WTC11 (cell line): ENCODE results near the gene COPZ1. TPM values are rescaled to one million over a fixed set of nuclear protein-coding genes. Genes with fewer than 3 reads are reported as not detected.

Experiments used
- ATAC-seq: fragments of 200-7000 bp; cut with Tn5 transposase; 2 replicates; pipeline ENCODE4 v1.10.0; 2021; ENCODE audit warnings: mild to moderate bottlenecking, moderate library complexity
- CTCF ChIA-PET: fragments of 300-600 bp; sonication (Branson Sonifier 250); formaldehyde crosslinking; loops from one replicate; lab custom pipeline; 2021; ENCODE audit warnings: antibody characterized with exemption; lab: Charles Lee
- POLR2A ChIA-PET: fragments of 350-600 bp; sonication (Branson Sonifier 250); formaldehyde crosslinking; loops from one replicate; lab custom pipeline; 2021; ENCODE audit warnings: antibody characterized with exemption; lab: Charles Lee
- DNase-seq: peaks from one replicate; pipeline ENCODE4 v3.0.0; 2021; ENCODE audit warnings: low spot score
- H3K27ac Mint-ChIP-seq: 2 replicates; pipeline ENCODE4 v1.8.0; 2021; ENCODE audit warnings: mixed read lengths
- H3K27me3 Mint-ChIP-seq: 2 replicates; pipeline ENCODE4 v1.8.0; 2021; ENCODE audit warnings: low read depth, mild to moderate bottlenecking, moderate library complexity, mixed read lengths
- H3K36me3 Mint-ChIP-seq: 2 replicates; pipeline ENCODE4 v1.8.0; 2021; ENCODE audit warnings: mixed read lengths
- H3K4me1 Mint-ChIP-seq: 2 replicates; pipeline ENCODE4 v1.8.0; 2022; ENCODE audit warnings: mixed read lengths
- H3K4me3 Mint-ChIP-seq: 2 replicates; pipeline ENCODE4 v1.8.0; 2021; ENCODE audit warnings: mild to moderate bottlenecking, moderate library complexity, mixed read lengths
- H3K9me3 Mint-ChIP-seq: 2 replicates; pipeline ENCODE4 v1.8.0; 2021; ENCODE audit warnings: mixed read lengths
- AFF4 ChIP-seq: sonication (generic); formaldehyde crosslinking; IDR thresholded peaks from 2 replicates; pipeline ENCODE4 v1.8.1; 2023; ENCODE audit warnings: mild to moderate bottlenecking, missing genetic modification reagents, borderline replicate concordance
- EMX1 ChIP-seq: fragments of 250-450 bp; sonication (Bioruptor Pico); IDR thresholded peaks from 2 replicates; pipeline ENCODE4 v1.8.0; 2021; ENCODE audit warnings: mild to moderate bottlenecking
- HMGA2 ChIP-seq: fragments of 250-450 bp; sonication (Bioruptor Pico); IDR thresholded peaks from 2 replicates; pipeline ENCODE4 v1.4.0; 2021; ENCODE audit warnings: mild to moderate bottlenecking, moderate library complexity
- JUN ChIP-seq: sonication (generic); formaldehyde crosslinking; IDR thresholded peaks from 2 replicates; pipeline ENCODE4 v1.8.0; 2023; ENCODE audit warnings: mild to moderate bottlenecking, missing genetic modification reagents
- MLX ChIP-seq: sonication (generic); formaldehyde crosslinking; IDR thresholded peaks from 2 replicates; pipeline ENCODE4 v1.8.1; 2023; ENCODE audit warnings: mild to moderate bottlenecking, missing genetic modification reagents, moderate library complexity
- NFE2L1 ChIP-seq: sonication (generic); formaldehyde crosslinking; IDR thresholded peaks from 2 replicates; pipeline ENCODE4 v1.8.1; 2023; ENCODE audit warnings: missing genetic modification reagents
- NR1H2 ChIP-seq: sonication (generic); formaldehyde crosslinking; IDR thresholded peaks from 2 replicates; pipeline ENCODE4 v1.9.0; 2021; ENCODE audit warnings: mild to moderate bottlenecking, moderate library complexity, missing genetic modification reagents
- TEAD1 ChIP-seq: sonication (generic); formaldehyde crosslinking; IDR thresholded peaks from 2 replicates; pipeline ENCODE4 v1.8.0; 2022; ENCODE audit warnings: mild to moderate bottlenecking, missing genetic modification reagents
- ZBTB21 ChIP-seq: sonication (generic); formaldehyde crosslinking; IDR thresholded peaks from 2 replicates; pipeline ENCODE4 v1.8.1; 2023; ENCODE audit warnings: mild to moderate bottlenecking, missing genetic modification reagents, borderline replicate concordance
- ZBTB43 ChIP-seq: sonication (generic); formaldehyde crosslinking; IDR thresholded peaks from 2 replicates; pipeline ENCODE4 v1.8.1; 2023; ENCODE audit warnings: mild to moderate bottlenecking, missing genetic modification reagents
- ZMAT4 ChIP-seq: fragments of 250-450 bp; sonication (Bioruptor Pico); IDR thresholded peaks from 2 replicates; pipeline ENCODE4 v1.9.0; 2021; ENCODE audit warnings: mild to moderate bottlenecking
- ZNF121 ChIP-seq: sonication (generic); formaldehyde crosslinking; IDR thresholded peaks from 2 replicates; pipeline ENCODE4 v1.8.0; 2023; ENCODE audit warnings: missing genetic modification reagents
- ZNF138 ChIP-seq: sonication (generic); formaldehyde crosslinking; conservative IDR thresholded peaks from 2 replicates; pipeline ENCODE4 v1.8.1; 2022; ENCODE audit warnings: mild to moderate bottlenecking, moderate library complexity, missing genetic modification reagents
- ZNF219 ChIP-seq: sonication (generic); formaldehyde crosslinking; IDR thresholded peaks from 2 replicates; pipeline ENCODE4 v1.8.0; 2023; ENCODE audit warnings: missing genetic modification reagents, mild to moderate bottlenecking, borderline replicate concordance
- ZNF317 ChIP-seq: sonication (generic); formaldehyde crosslinking; IDR thresholded peaks from 2 replicates; pipeline ENCODE4 v1.8.1; 2023; ENCODE audit warnings: low read depth, mild to moderate bottlenecking, moderate library complexity, missing genetic modification reagents, borderline replicate concordance
- ZNF416 ChIP-seq: fragments of 250-450 bp; sonication (Bioruptor Pico); IDR thresholded peaks from 2 replicates; pipeline ENCODE4 v1.9.0; 2021; ENCODE audit warnings: mild to moderate bottlenecking, inconsistent platforms
- ZNF423 ChIP-seq: fragments of 250-450 bp; sonication (Bioruptor Pico); IDR thresholded peaks from 2 replicates; pipeline ENCODE4 v2.1.2; 2022; ENCODE audit warnings: mild to moderate bottlenecking, moderate library complexity
- ZNF425 ChIP-seq: fragments of 250-450 bp; sonication (Bioruptor Pico); conservative IDR thresholded peaks from 2 replicates; pipeline ENCODE4 v1.9.0; 2021; ENCODE audit warnings: mild to moderate bottlenecking
- ZNF532 ChIP-seq: fragments of 250-450 bp; sonication (Bioruptor Pico); IDR thresholded peaks from 2 replicates; pipeline ENCODE4 v1.9.0; 2021; ENCODE audit warnings: mild to moderate bottlenecking, borderline replicate concordance
- ZNF671 ChIP-seq: fragments of 250-450 bp; sonication (Bioruptor Pico); IDR thresholded peaks from 2 replicates; pipeline ENCODE4 v1.8.0; 2021; ENCODE audit warnings: mild to moderate bottlenecking
- total RNA-seq: library from RNA; stranded (reverse); gene quantifications from 3 replicates; pipeline ENCODE4 v1.2.3, GENCODE V29; 2021

Gene COPZ1
- total RNA-seq, 1 experiment from 2014 or later: 98.2 TPM

- TF ChIP-seq AFF4 (CRISPR knock-in tag) (no peak), ZNF317 (CRISPR knock-in tag) (no peak), ZNF425 (CRISPR knock-in tag) (no peak), ZNF138 (CRISPR knock-in tag) (no peak)
Observed at GRCh38 chr12:54294953-54295566, 29.9 kb upstream of the COPZ1 start (continued).

GRCh38 chr12:54296393-54297099 is 28.4 kb upstream of the COPZ1 start:
- H3K9me3 Mint-ChIP-seq: no peaks in the 10 kb centered on the region
- TF ChIP-seq ZBTB21 (CRISPR knock-in tag): no peak
- no peak for TF ChIP-seq ZNF671 (CRISPR knock-in tag)
- no peak for TF ChIP-seq ZNF219 (CRISPR knock-in tag)
- no peak for TF ChIP-seq TEAD1 (CRISPR knock-in tag)
- no peak for TF ChIP-seq ZNF416 (CRISPR knock-in tag)
- TF ChIP-seq ZBTB43: no peak
- TF ChIP-seq ZNF121 (CRISPR knock-in tag): no peak
- no peak for TF ChIP-seq JUN (CRISPR knock-in tag)
- TF ChIP-seq NR1H2 (CRISPR knock-in tag): no peak
- no peak for TF ChIP-seq NFE2L1
- TF ChIP-seq ZNF532: no peak
- no peak for TF ChIP-seq HMGA2
- no peak for TF ChIP-seq ZNF138 (CRISPR knock-in tag)
- TF ChIP-seq EMX1 (CRISPR knock-in tag): no peak
- no peak for TF ChIP-seq MLX (CRISPR knock-in tag)
- TF ChIP-seq ZNF423 (CRISPR knock-in tag): no peak
- TF ChIP-seq ZMAT4 (CRISPR knock-in tag): no peak
- peaks cover 15% of the 10 kb centered on the region for H3K27me3 Mint-ChIP-seq
- no peak for ATAC-seq
- H3K4me3 Mint-ChIP-seq: no peak overlapping the region
- H3K27ac Mint-ChIP-seq: no peak overlapping the region
- H3K4me1 Mint-ChIP-seq: peaks cover 24% of the 10 kb centered on the region
- H3K36me3 Mint-ChIP-seq: no peaks in the 10 kb centered on the region
- ChIA-PET CTCF (interaction anchor here (0.6 to 9.8 kb wide), 6 partner anchors 11 to 83 kb away, joined by 3 to 130 read pairs (median 4); partner anchors contain the start of gene COPZ1), POLR2A (interaction anchor here (0.7 kb wide), 1 partner anchor 10 kb away, joined by 7 read pairs; no protein-coding TSS in a partner anchor)
- DNase-seq: no peak
